PC-3 (cell line): ENCODE data around the gene MRGPRD. TPM values are rescaled to one million over a fixed set of nuclear protein-coding genes. Genes with fewer than 3 reads are reported as not detected.

Experiments
- ATAC-seq: fragments of 200-7000 bp; cut with Tn5 transposase; 2 replicates; pipeline ENCODE4 v1.9.1; 2020; ENCODE audit warnings: mild to moderate bottlenecking, moderate library complexity
- BruUV-seq: library from RNA; stranded (reverse); fragments of 400-500 nt; replicated peaks from 2 replicates; lab custom pipeline; 2021; lab: Mats Ljungman, UMichigan
- CTCF ChIA-PET: fragments of 300-600 bp; sonication (Branson Sonifier 250); formaldehyde crosslinking; loops from one replicate; lab custom pipeline; 2022; ENCODE audit warnings: antibody characterized with exemption; lab: Charles Lee
- POLR2A ChIA-PET: fragments of 300-600 bp; sonication (Branson Sonifier 250); formaldehyde crosslinking; loops from one replicate; lab custom pipeline; 2022; ENCODE audit warnings: antibody characterized with exemption; ENCODE audit not compliant: unreplicated experiment; lab: Charles Lee
- DNase-seq: peaks from one replicate; pipeline ENCODE4 v3.0.0-alpha.2; 2015
- H2AFZ ChIP-seq: fragments of 300-600 bp; sonication (generic); 2 replicates; pipeline ENCODE4 v1.6.0; 2016; ENCODE audit warnings: antibody characterized with exemption, low read length
- H3F3A ChIP-seq: fragments of 300-600 bp; sonication (generic); one replicate; pipeline ENCODE4 v1.6.0; 2017; ENCODE audit warnings: antibody characterized with exemption, low read length, control low read depth, mild to moderate bottlenecking; ENCODE audit not compliant: unreplicated experiment
- H3K27ac ChIP-seq: fragments of 300-600 bp; sonication (generic); 2 replicates; pipeline ENCODE4 v1.5.1; 2016; ENCODE audit warnings: mild to moderate bottlenecking, low read length
- H3K27me3 ChIP-seq: fragments of 300-600 bp; sonication (generic); 2 replicates; pipeline ENCODE4 v1.6.1; 2016; ENCODE audit warnings: low read length, mixed read lengths
- H3K36me3 ChIP-seq: fragments of 300-600 bp; sonication (generic); 2 replicates; pipeline ENCODE4 v1.6.1; 2016; ENCODE audit warnings: low read depth, mixed run types, low read length, mixed read lengths
- H3K4me1 ChIP-seq: fragments of 300-600 bp; sonication (generic); 2 replicates; pipeline ENCODE4 v1.5.1; 2016; ENCODE audit warnings: low read length; ENCODE audit not compliant: insufficient read depth
- H3K4me2 ChIP-seq: fragments of 300-600 bp; sonication (generic); 2 replicates; pipeline ENCODE4 v1.6.0; 2016; ENCODE audit warnings: low read length
- H3K4me3 ChIP-seq: fragments of 300-600 bp; sonication (generic); 2 replicates; pipeline ENCODE4 v1.5.1; 2016; ENCODE audit warnings: mild to moderate bottlenecking, low read length, mixed read lengths
- H3K79me2 ChIP-seq: fragments of 300-600 bp; sonication (generic); 2 replicates; pipeline ENCODE4 v1.6.1; 2017; ENCODE audit warnings: low read length, mixed read lengths
- H3K9ac ChIP-seq: fragments of 300-600 bp; sonication (generic); 2 replicates; pipeline ENCODE4 v1.6.0; 2016; ENCODE audit warnings: mild to moderate bottlenecking, low read length
- H3K9me2 ChIP-seq: fragments of 300-600 bp; sonication (generic); replicated peaks from 2 replicates; pipeline ENCODE4 v1.6.1; 2016; ENCODE audit warnings: mixed run types, low read length, mixed read lengths
- H3K9me3 ChIP-seq: fragments of 300-600 bp; sonication (generic); 2 replicates; pipeline ENCODE4 v1.6.1; 2016; ENCODE audit warnings: low read length, mixed read lengths
- H4K20me1 ChIP-seq: fragments of 300-600 bp; sonication (generic); 2 replicates; pipeline ENCODE4 v1.6.1; 2016; ENCODE audit warnings: low read length, mixed read lengths
- EZH2 ChIP-seq: fragments of 300-600 bp; sonication (generic); IDR thresholded peaks from one replicate; pipeline ENCODE4 v1.6.1; 2017; ENCODE audit warnings: antibody characterized with exemption, mild to moderate bottlenecking, low read length; ENCODE audit not compliant: unreplicated experiment
- EZH2phosphoT487 ChIP-seq: fragments of 300-600 bp; sonication (generic); IDR thresholded peaks from 2 replicates; pipeline ENCODE4 v1.6.1; 2018; ENCODE audit warnings: mild to moderate bottlenecking, antibody characterized with exemption, low read length, borderline replicate concordance
- intact Hi-C: fragments of 100-400 bp; cut with micrococcal nuclease; formaldehyde crosslinking; loops from 2 replicates; pipeline ENCODE4 v1.9.0; 2023
- total RNA-seq: library from RNA; depleted of rRNA; stranded (reverse); fragments of >200 nt; gene quantifications from 2 replicates; pipeline ENCODE4 v1.2.3, GENCODE V29; 2014
- TF ChIP-seq, protein P1 (sequence below): fragments of 300-600 bp; sonication (generic); conservative IDR thresholded peaks from 2 replicates; pipeline ENCODE4 v1.5.1; 2017; ENCODE audit warnings: antibody characterized with exemption, low read depth, mild to moderate bottlenecking, low read length

MRGPRD gene
- total RNA-seq, 1 experiment from 2014 or later: not detected

DNA sequence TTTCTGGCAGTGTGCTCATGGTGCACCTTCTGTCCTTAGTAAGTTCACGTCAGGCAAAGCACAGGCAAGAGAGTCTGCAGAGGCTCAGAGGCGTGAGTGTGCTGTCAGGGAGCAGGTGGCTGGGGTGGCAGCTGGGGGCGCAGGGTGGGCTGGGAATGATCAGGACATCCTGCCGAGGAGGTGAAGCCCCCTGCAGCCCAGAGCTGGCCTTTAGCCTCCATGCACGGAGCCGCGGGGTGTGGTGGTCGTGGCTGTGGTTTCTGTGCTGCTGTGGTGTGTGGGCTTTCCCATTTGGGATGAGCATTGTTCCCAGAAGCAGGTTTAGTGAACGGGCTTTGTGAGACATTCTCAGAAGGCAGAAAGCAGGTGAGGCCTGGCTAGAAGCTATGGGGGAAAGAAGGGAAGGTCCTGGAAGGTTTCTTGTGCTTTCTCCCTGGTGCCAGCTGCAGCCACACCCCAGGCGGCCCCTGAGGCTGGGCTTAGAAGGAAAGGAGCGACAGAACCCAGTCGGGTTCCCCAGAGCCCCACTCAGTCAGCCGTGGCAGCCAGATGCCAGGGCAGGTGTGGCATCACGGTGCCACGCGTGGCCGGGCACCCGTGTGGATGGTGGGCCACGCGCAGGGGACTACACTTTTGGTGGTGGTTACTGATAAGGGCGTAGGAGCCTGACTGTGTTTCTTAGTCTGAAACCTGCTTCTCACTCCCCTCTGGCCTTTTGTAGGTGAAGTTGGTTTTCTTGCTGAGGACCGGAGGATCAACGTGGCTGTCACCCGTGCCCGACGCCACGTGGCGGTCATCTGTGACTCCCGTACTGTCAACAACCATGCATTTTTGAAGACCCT lies 45.0 kb downstream of the MRGPRD start:
- POLR2A ChIA-PET: no interaction called here
- Histone ChIP-seq H2AFZ (no peak overlapping the region), H3F3A (no peaks in the 10 kb centered on the region), H3K4me1 (no peaks in the 10 kb centered on the region), H3K4me2 (no peak overlapping the region), H3K27ac (no peak overlapping the region), H4K20me1 (no peaks in the 10 kb centered on the region), H3K9me2 (no peaks in the 10 kb centered on the region), H3K36me3 (peaks cover 34% of the 10 kb centered on the region; the same call in 1 of the 2 replicates), H3K9ac (no peak overlapping the region), H3K27me3 (no peaks in the 10 kb centered on the region), H3K4me3 (no peak overlapping the region), H3K9me3 (no peaks in the 10 kb centered on the region), H3K79me2 (no peaks in the 10 kb centered on the region)
- CTCF ChIA-PET: no interaction called here
- intact Hi-C loops: no loop called here
- ATAC-seq: no peak
- TF ChIP-seq, protein P1, sequence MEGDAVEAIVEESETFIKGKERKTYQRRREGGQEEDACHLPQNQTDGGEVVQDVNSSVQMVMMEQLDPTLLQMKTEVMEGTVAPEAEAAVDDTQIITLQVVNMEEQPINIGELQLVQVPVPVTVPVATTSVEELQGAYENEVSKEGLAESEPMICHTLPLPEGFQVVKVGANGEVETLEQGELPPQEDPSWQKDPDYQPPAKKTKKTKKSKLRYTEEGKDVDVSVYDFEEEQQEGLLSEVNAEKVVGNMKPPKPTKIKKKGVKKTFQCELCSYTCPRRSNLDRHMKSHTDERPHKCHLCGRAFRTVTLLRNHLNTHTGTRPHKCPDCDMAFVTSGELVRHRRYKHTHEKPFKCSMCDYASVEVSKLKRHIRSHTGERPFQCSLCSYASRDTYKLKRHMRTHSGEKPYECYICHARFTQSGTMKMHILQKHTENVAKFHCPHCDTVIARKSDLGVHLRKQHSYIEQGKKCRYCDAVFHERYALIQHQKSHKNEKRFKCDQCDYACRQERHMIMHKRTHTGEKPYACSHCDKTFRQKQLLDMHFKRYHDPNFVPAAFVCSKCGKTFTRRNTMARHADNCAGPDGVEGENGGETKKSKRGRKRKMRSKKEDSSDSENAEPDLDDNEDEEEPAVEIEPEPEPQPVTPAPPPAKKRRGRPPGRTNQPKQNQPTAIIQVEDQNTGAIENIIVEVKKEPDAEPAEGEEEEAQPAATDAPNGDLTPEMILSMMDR: no peak
- TF ChIP-seq EZH2 (no peak), EZH2phosphoT487 (no peak)
- no TSS peak for BruUV-seq
- DNase-seq: no peak

DNA sequence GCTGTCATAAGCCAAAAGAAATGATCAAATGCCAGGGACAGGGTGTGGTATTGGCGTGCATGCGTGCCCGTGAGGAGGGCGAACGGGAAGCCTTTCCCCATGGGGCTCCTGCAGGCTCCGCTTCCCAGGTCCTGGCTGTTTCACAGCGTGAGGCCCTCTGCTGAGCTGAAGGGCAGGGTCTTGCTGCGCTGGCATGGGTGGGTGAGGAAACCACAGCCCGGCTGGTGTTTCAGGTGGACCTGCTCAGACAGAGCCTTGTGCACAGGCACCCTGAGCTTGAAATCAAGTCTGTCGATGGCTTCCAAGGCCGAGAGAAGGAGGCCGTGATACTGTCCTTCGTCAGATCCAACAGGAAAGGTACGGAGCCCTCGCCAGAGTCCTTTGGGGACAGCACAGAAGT lies 45.7 kb downstream of the MRGPRD start:
- DNase-seq (no peak), ATAC-seq (no peak)
- Histone ChIP-seq H3F3A (no peaks in the 10 kb centered on the region), H3K9me2 (no peaks in the 10 kb centered on the region), H3K9ac (no peak overlapping the region), H3K27ac (no peak overlapping the region), H3K4me1 (no peaks in the 10 kb centered on the region), H3K4me3 (no peak overlapping the region), H2AFZ (no peak overlapping the region), H3K4me2 (no peak overlapping the region), H3K36me3 (peaks cover 36% of the 10 kb centered on the region; the same call in 1 of the 2 replicates), H3K79me2 (no peaks in the 10 kb centered on the region), H3K9me3 (no peaks in the 10 kb centered on the region), H4K20me1 (no peaks in the 10 kb centered on the region), H3K27me3 (no peaks in the 10 kb centered on the region)
- TF ChIP-seq EZH2phosphoT487 (no peak), EZH2 (no peak)
- TF ChIP-seq, protein P1: no peak
- intact Hi-C loops: no loop called here
- no TSS peak for BruUV-seq
- ChIA-PET POLR2A (no interaction called here), CTCF (interaction anchor here (1.3 kb wide), 1 partner anchor 109 kb away, joined by 3 read pairs; no protein-coding TSS in a partner anchor)

DNA sequence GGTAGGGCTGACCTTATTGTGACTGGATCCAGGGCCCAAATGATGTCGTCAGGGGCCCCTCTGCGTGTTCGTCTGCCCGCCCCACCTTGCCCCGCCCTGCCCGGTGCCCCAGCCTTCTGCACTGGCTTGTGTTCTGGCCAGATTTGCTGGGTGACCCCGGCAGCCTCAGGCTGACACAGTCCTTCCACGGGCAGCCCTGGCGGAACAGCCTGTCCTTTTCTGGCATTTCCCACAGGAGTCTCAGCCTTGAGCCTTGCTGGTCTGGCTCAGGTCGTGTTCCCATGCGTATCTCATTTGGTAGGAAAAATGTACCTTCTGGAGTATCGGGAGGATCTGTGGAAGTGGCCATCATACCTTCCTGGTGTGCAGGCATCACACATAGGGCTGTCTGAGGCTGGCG lies 46.1 kb downstream of the MRGPRD start:
- POLR2A ChIA-PET: no interaction called here
- ATAC-seq (no peak), DNase-seq (no peak)
- no peaks in the 10 kb centered on the region for H3K27me3 ChIP-seq
- H4K20me1 ChIP-seq: no peaks in the 10 kb centered on the region
- H3K4me2 ChIP-seq: no peak overlapping the region
- H3F3A ChIP-seq: no peaks in the 10 kb centered on the region
- no peak overlapping the region for H3K4me3 ChIP-seq
- no peak overlapping the region for H3K9ac ChIP-seq
- no peak overlapping the region for H3K27ac ChIP-seq
- no peak overlapping the region for H2AFZ ChIP-seq
- H3K36me3 ChIP-seq: peaks cover 38% of the 10 kb centered on the region; the same call in 1 of the 2 replicates
- intact Hi-C loops: no loop called here
- no peaks in the 10 kb centered on the region for H3K4me1 ChIP-seq
- H3K9me2 ChIP-seq: no peaks in the 10 kb centered on the region
- BruUV-seq: no TSS peak
- no peaks in the 10 kb centered on the region for H3K79me2 ChIP-seq
- TF ChIP-seq, protein P1: no peak
- no peak for TF ChIP-seq EZH2
- TF ChIP-seq EZH2phosphoT487: no peak
- H3K9me3 ChIP-seq: no peaks in the 10 kb centered on the region
- CTCF ChIA-PET: interaction anchor here (1.3 kb wide), 1 partner anchor 110 kb away, joined by 3 read pairs; no protein-coding TSS in a partner anchor
